DND-41 (cell line): ENCODE measurements around the gene JAZF1.

Source experiments
- ATAC-seq: fragments of 200-7000 bp; cut with Tn5 transposase; 3 replicates; pipeline ENCODE4 v1.9.1; 2021; ENCODE audit warnings: low read depth; ENCODE audit not compliant: insufficient read depth
- DNase-seq: peaks from one replicate; pipeline ENCODE4 v3.0.0-alpha.2; 2020
- H2AFZ ChIP-seq: 2 replicates; pipeline ENCODE4 v1.6.0; 2012; ENCODE audit warnings: low read depth, low read length
- H3K27ac ChIP-seq: 2 replicates; pipeline ENCODE4 v1.5.1; 2012; ENCODE audit warnings: low read length, inconsistent platforms
- H3K27me3 ChIP-seq: fragments of 200-600 bp; sonication (generic); 2 replicates; pipeline ENCODE4 v1.6.0; 2012; ENCODE audit warnings: low read length, mild to moderate bottlenecking, inconsistent platforms; ENCODE audit not compliant: insufficient read depth, poor library complexity
- H3K36me3 ChIP-seq: 2 replicates; pipeline ENCODE4 v1.5.1; 2012; ENCODE audit warnings: low read length, inconsistent platforms; ENCODE audit not compliant: insufficient read depth
- H3K4me1 ChIP-seq: 2 replicates; pipeline ENCODE4 v1.5.1; 2012; ENCODE audit warnings: mild to moderate bottlenecking, low read length; ENCODE audit not compliant: insufficient read depth
- H3K4me2 ChIP-seq: 2 replicates; pipeline ENCODE4 v1.6.0; 2012; ENCODE audit warnings: mild to moderate bottlenecking, moderate library complexity, low read length, inconsistent platforms; ENCODE audit not compliant: insufficient read depth
- H3K4me3 ChIP-seq, 2 experiments: fragments of 200-600 bp in 1 of 2; shearing (Covaris generic) in 1 of 2; 2 replicates each; pipeline ENCODE4 v1.5.1; 2012 to 2016; ENCODE audit warnings: inconsistent platforms in 2 of 2, low read length in 2 of 2, mild to moderate bottlenecking in 2 of 2, low read depth in 1 of 2, moderate library complexity in 1 of 2
- H3K79me2 ChIP-seq: 2 replicates; pipeline ENCODE4 v1.6.0; 2012; ENCODE audit warnings: low read length, inconsistent platforms; ENCODE audit not compliant: insufficient read depth
- H3K9ac ChIP-seq: 2 replicates; pipeline ENCODE4 v1.6.0; 2012; ENCODE audit warnings: low read depth, mild to moderate bottlenecking, inconsistent platforms, low read length, moderate library complexity
- H3K9me3 ChIP-seq: 2 replicates; pipeline ENCODE4 v1.5.1; 2012; ENCODE audit warnings: low read length, moderate library complexity, mild to moderate bottlenecking, inconsistent platforms; ENCODE audit not compliant: insufficient read depth, severe bottlenecking
- H4K20me1 ChIP-seq: 2 replicates; pipeline ENCODE4 v1.6.0; 2012; ENCODE audit warnings: low read length; ENCODE audit not compliant: insufficient read depth
- CTCF ChIP-seq: IDR thresholded peaks from 2 replicates; pipeline ENCODE4 v1.5.1; 2012; ENCODE audit warnings: borderline replicate concordance, low read length, moderate library complexity, mild to moderate bottlenecking; ENCODE audit not compliant: poor library complexity, severe bottlenecking; ENCODE audit errors: extremely low read depth
- EZH2 ChIP-seq: IDR thresholded peaks from 3 replicates; pipeline ENCODE4 v1.6.1; 2012; ENCODE audit warnings: borderline replicate concordance, low read depth, mild to moderate bottlenecking, moderate library complexity, low read length, inconsistent platforms; ENCODE audit not compliant: severe bottlenecking

JAZF1 gene

GRCh38 chr7:27943241-27943640 lies 237.4 kb downstream of the JAZF1 start:
- no peak for ATAC-seq
- H3K4me2 ChIP-seq, result no peak overlapping the region
- H3K9ac ChIP-seq, result no peak overlapping the region
- H2AFZ ChIP-seq, result no peak overlapping the region
- H3K27ac ChIP-seq, result no peak overlapping the region
- no peak overlapping the region for H3K4me3 ChIP-seq
- no peaks in the 10 kb centered on the region for H3K9me3 ChIP-seq
- DNase-seq, result no peak
- H3K79me2 ChIP-seq, result no peaks in the 10 kb centered on the region
- no peaks in the 10 kb centered on the region for H3K27me3 ChIP-seq
- TF ChIP-seq EZH2 (no peak), CTCF (no peak)
- no peaks in the 10 kb centered on the region for H3K36me3 ChIP-seq
- H3K4me1 ChIP-seq, result no peaks in the 10 kb centered on the region
- H4K20me1 ChIP-seq, result no peaks in the 10 kb centered on the region

- DNase-seq, result no peak
- no peaks in the 10 kb centered on the region for H4K20me1 ChIP-seq
- no peaks in the 10 kb centered on the region for H3K79me2 ChIP-seq
- no peaks in the 10 kb centered on the region for H3K9me3 ChIP-seq
- H3K9ac ChIP-seq, result no peak overlapping the region
- no peaks in the 10 kb centered on the region for H3K27me3 ChIP-seq
- no peaks in the 10 kb centered on the region for H3K4me1 ChIP-seq
- no peak overlapping the region for H3K27ac ChIP-seq
- no peak overlapping the region for H3K4me3 ChIP-seq
- no peaks in the 10 kb centered on the region for H3K36me3 ChIP-seq
- H2AFZ ChIP-seq, result no peak overlapping the region
- TF ChIP-seq EZH2, result no peak
- no peak overlapping the region for H3K4me2 ChIP-seq
- no peak for ATAC-seq
Measured at GRCh38 chr7:27942711-27943110, 237.9 kb downstream of the JAZF1 start.

GRCh38 chr7:27941522-27941921 lies 239.1 kb downstream of the JAZF1 start:
- TF ChIP-seq EZH2 (no peak), CTCF (no peak)
- DNase-seq (no peak), ATAC-seq (no peak)
- no peaks in the 10 kb centered on the region for H3K9me3 ChIP-seq
- no peak overlapping the region for H3K9ac ChIP-seq
- no peaks in the 10 kb centered on the region for H3K4me1 ChIP-seq
- H3K27ac ChIP-seq, result no peak overlapping the region
- H3K4me3 ChIP-seq, result no peak overlapping the region
- H3K36me3 ChIP-seq, result no peaks in the 10 kb centered on the region
- H3K27me3 ChIP-seq, result no peaks in the 10 kb centered on the region
- H4K20me1 ChIP-seq, result no peaks in the 10 kb centered on the region
- no peak overlapping the region for H2AFZ ChIP-seq
- no peak overlapping the region for H3K4me2 ChIP-seq
- no peaks in the 10 kb centered on the region for H3K79me2 ChIP-seq

- Histone ChIP-seq H3K9me3 (no peaks in the 10 kb centered on the region), H3K4me2 (no peak overlapping the region), H3K27ac (no peak overlapping the region), H3K4me1 (no peaks in the 10 kb centered on the region), H3K4me3 (no peak overlapping the region), H3K36me3 (no peaks in the 10 kb centered on the region), H2AFZ (no peak overlapping the region), H3K9ac (no peak overlapping the region), H4K20me1 (no peaks in the 10 kb centered on the region), H3K27me3 (no peaks in the 10 kb centered on the region), H3K79me2 (no peaks in the 10 kb centered on the region)
- ATAC-seq, result no peak
- DNase-seq, result no peak
- no peak for TF ChIP-seq CTCF
- no peak for TF ChIP-seq EZH2
Measured at GRCh38 chr7:27940341-27940740, 240.3 kb downstream of the JAZF1 start.
